ENCODE measurements around the gene TNFRSF4. TPM values are rescaled to one million over a fixed set of nuclear protein-coding genes. Genes with fewer than 3 reads are reported as not detected.

The TNFRSF4 gene
- polyA plus RNA-seq, 2 of the 4 experiments (the other 2 are of a cell fraction) = not detected

GRCh38 chr1:1199141-1199960 lies 14.6 kb downstream of the TNFRSF4 start (continued):
- TF ChIP-seq, protein P1, sequence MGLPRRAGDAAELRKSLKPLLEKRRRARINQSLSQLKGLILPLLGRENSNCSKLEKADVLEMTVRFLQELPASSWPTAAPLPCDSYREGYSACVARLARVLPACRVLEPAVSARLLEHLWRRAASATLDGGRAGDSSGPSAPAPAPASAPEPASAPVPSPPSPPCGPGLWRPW (IDR thresholded peaks at IDR 0.05) = no peak
- TF ChIP-seq SREBF2 (IDR thresholded peaks at IDR 0.05) = no peak

- 53% methylated on average over 5 of the region's 23 CpGs for WGBS (ENCODE audit: missing lambda C conversion rate)
- ATAC-seq (peak in 1 of 2 experiments; percentile 23; a peak in 2 of 6 replicates), DNase-seq (ENCODE audit: low read depth in 1 of 2, low spot score in 1 of 2) (no peak), FAIRE-seq (no peak)
- no peak overlapping the region for H3K4me3 ChIP-seq
- TF ChIP-seq EHF (CRISPR knock-in tag; IDR thresholded peaks at IDR 0.05) = no peak
- TF ChIP-seq, protein P2, sequence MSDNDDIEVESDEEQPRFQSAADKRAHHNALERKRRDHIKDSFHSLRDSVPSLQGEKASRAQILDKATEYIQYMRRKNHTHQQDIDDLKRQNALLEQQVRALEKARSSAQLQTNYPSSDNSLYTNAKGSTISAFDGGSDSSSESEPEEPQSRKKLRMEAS (IDR thresholded peaks at IDR 0.05) = no peak
- TF ChIP-seq CBX2 (IDR thresholded peaks at IDR 0.05; ENCODE audit: borderline replicate concordance, low read depth) = no peak
- TF ChIP-seq RCOR1 (IDR thresholded peaks at IDR 0.05; ENCODE audit: low read depth, low read length) = no peak
- TF ChIP-seq ESRRA (IDR thresholded peaks at IDR 0.05; ENCODE audit: borderline replicate concordance, low read length) = no peak
- TF ChIP-seq FOSB (CRISPR knock-in tag; IDR thresholded peaks at IDR 0.05) = no peak
- TF ChIP-seq RNF2 (IDR thresholded peaks at IDR 0.05; ENCODE audit: borderline replicate concordance, low read depth) = no peak
- TF ChIP-seq CBX8 (IDR thresholded peaks at IDR 0.05) = no peak
- no peak for TF ChIP-seq TFCP2L1 (CRISPR knock-in tag; IDR thresholded peaks at IDR 0.05)
- TF ChIP-seq FOSL2 (IDR thresholded peaks at IDR 0.05) = no peak
- no peak for TF ChIP-seq FOSL2 (CRISPR knock-in tag; IDR thresholded peaks at IDR 0.05)
- TF ChIP-seq MAFK (IDR thresholded peaks at IDR 0.05; ENCODE audit: partially characterized antibody) = no peak
- TF ChIP-seq NPAS2 (CRISPR knock-in tag; IDR thresholded peaks at IDR 0.05; ENCODE audit: borderline replicate concordance) = no peak
- TF ChIP-seq ZC3H11A (IDR thresholded peaks at IDR 0.05) = no peak
- TF ChIP-seq EP300 (IDR thresholded peaks at IDR 0.05) = no peak
- TF ChIP-seq GATA3 (IDR thresholded peaks at IDR 0.05; ENCODE audit: borderline replicate concordance) = no peak
- TF ChIP-seq RFX5 (IDR thresholded peaks at IDR 0.05) = no peak
- TF ChIP-seq KDM1A (IDR thresholded peaks at IDR 0.05; ENCODE audit: low read depth) = no peak
- no peak for TF ChIP-seq RAD21 (conservative IDR thresholded peaks at IDR 0.05 in 1 of 2, IDR thresholded peaks at IDR 0.05 in 1 of 2)
- TF ChIP-seq NR3C1 (IDR thresholded peaks at IDR 0.05) = no peak
- no peak overlapping the region for H3K4me2 ChIP-seq
- ChIA-PET POLR2A (no interaction called here), CTCF (interaction anchor here (0.6 kb wide), 1 partner anchor 10 kb away, joined by 3 read pairs; no protein-coding TSS in a partner anchor)
- no peak overlapping the region for H3K27ac ChIP-seq
- no peaks in the 10 kb centered on the region; the same call in 2 of the 3 replicates for H3K4me1 ChIP-seq
- H3K9me3 ChIP-seq = peaks cover 7% of the 10 kb centered on the region; the same call in 1 of the 3 replicates
These were observed 15.4 kb downstream of the TNFRSF4 start for GRCh38 chr1:1198423-1199140.

DNA sequence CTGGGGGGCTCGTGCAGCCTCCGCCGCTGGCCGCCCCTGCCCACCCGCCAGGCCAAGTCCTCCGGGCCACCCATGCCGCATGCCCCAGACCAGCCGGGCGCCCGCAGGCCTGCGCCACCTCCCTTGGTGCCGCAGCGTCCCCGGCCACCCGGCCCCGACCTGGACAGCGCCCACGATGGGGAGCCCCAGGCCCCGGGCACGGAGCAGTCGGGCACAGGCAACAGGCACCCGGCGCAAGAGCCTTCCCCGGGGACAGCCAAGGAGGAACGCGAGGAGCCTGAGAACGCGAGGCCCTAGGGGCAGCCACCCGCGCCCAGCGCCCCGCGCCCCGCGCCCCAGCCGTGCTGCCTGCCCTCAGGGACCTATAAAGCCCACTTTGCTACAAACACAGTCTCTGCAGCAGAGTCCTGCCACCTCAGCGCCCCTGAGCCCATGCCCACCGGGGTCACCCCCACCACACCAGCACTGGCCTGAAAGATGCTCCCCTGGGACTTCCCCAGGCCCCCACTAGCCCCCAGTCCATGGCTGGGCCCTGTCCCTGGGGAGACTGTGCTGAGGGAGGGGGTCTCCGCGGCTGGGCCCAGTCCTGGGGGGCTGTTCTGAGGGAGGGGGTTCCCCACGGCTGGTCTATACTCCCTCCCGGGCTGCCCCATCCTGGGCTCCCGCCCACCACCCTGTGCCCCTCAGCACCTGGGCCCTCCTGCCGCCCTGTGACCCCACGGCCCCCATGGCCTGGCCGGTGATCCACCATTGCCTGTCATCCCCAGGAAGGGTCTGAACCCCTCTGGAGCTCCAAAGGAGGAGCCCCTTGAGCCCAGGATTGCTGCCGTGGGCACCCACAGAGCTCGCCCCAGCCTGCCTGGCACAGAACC lies 16.2 kb downstream of the TNFRSF4 start:
- Histone ChIP-seq H3K27ac (no peak overlapping the region), H3K4me3 (no peak overlapping the region), H3K4me2 (no peak overlapping the region), H3K4me1 (no peaks in the 10 kb centered on the region; the same call in 2 of the 3 replicates), H3K9me3 (peaks cover 7% of the 10 kb centered on the region; the same call in 1 of the 3 replicates)
- ChIA-PET CTCF (no interaction called here), POLR2A (no interaction called here)
- no peak for ATAC-seq
- 89% methylated on average over 5 of the region's 48 CpGs for WGBS (ENCODE audit: missing lambda C conversion rate)
- no peak for FAIRE-seq
- DNase-seq (ENCODE audit: low read depth in 1 of 2, low spot score in 1 of 2) = no peak
- TF ChIP-seq, protein P3, sequence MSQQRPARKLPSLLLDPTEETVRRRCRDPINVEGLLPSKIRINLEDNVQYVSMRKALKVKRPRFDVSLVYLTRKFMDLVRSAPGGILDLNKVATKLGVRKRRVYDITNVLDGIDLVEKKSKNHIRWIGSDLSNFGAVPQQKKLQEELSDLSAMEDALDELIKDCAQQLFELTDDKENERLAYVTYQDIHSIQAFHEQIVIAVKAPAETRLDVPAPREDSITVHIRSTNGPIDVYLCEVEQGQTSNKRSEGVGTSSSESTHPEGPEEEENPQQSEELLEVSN (IDR thresholded peaks at IDR 0.05; ENCODE audit: borderline replicate concordance, low read depth) = no peak
- TF ChIP-seq EHMT2 (IDR thresholded peaks at IDR 0.05; ENCODE audit: low read depth) = no peak
- TF ChIP-seq REST (IDR thresholded peaks at IDR 0.05) = no peak
- no peak for TF ChIP-seq CEBPB (IDR thresholded peaks at IDR 0.05)
- no peak for TF ChIP-seq CHD2 (IDR thresholded peaks at IDR 0.05; ENCODE audit: low read length, partially characterized antibody)
- no peak for TF ChIP-seq KDM5A (IDR thresholded peaks at IDR 0.05)
- TF ChIP-seq SMC3 (IDR thresholded peaks at IDR 0.05) = no peak

All from A549 (cell line).